ENCODE results near the gene POLD2.

Gene POLD2

GRCh38 chr7:44112997-44113763 lies 10.2 kb downstream of the POLD2 start:
- no peak for DNase-seq

- no peak for DNase-seq
These were observed 10.9 kb downstream of the POLD2 start for GRCh38 chr7:44112231-44112996.

- no peak for DNase-seq
These were observed 11.6 kb downstream of the POLD2 start for GRCh38 chr7:44111761-44112160.

GRCh38 chr7:44110719-44111635 lies 12.4 kb downstream of the POLD2 start:
- DNase-seq = no peak

- no peak for DNase-seq
These were observed 13.4 kb downstream of the POLD2 start for GRCh38 chr7:44109991-44110390.

GRCh38 chr7:44108768-44109750 lies 14.3 kb downstream of the POLD2 start:
- DNase-seq = no peak

- no peak for DNase-seq
These were observed 15.2 kb downstream of the POLD2 start for GRCh38 chr7:44107961-44108767.

GRCh38 chr7:44107116-44107960 lies 16.0 kb downstream of the POLD2 start:
- DNase-seq = no peak

- no peak for DNase-seq
These were observed 16.9 kb downstream of the POLD2 start for GRCh38 chr7:44106311-44107065.

- DNase-seq = no peak
These were observed 17.5 kb downstream of the POLD2 start for GRCh38 chr7:44105832-44106231.

- DNase-seq = no peak
These were observed 18.2 kb downstream of the POLD2 start for GRCh38 chr7:44104860-44105771.

GRCh38 chr7:44103923-44104859 lies 19.2 kb downstream of the POLD2 start, which contains the start of gene AEBP1:
Gene AEBP1 (plus strand): TSS chr7:44104345. CDS start chr7:44104666, 321 bp downstream.
- DNase-seq = no peak

- no peak for DNase-seq
These were observed 19.8 kb downstream of the POLD2 start for GRCh38 chr7:44103566-44103922.

- DNase-seq = no peak
These were observed 20.3 kb downstream of the POLD2 start for GRCh38 chr7:44102846-44103565.

- DNase-seq = no peak
These were observed 21.1 kb downstream of the POLD2 start for GRCh38 chr7:44101966-44102845.
